SU-DHL-6 (cell line): ENCODE results near the gene DIP2C.
A peak's percentile ranks its signal among the peaks of the same experiment; 100 is the strongest.

Source experiments
- H2AFZ ChIP-seq: fragments of 200-600 bp; sonication (generic); 2 replicates; pipeline ENCODE4 v1.6.1; 2014; ENCODE audit warnings: low read depth, mild to moderate bottlenecking, moderate library complexity, mixed read lengths, antibody characterized with exemption, low read length; ENCODE audit not compliant: severe bottlenecking
- H3F3A ChIP-seq: fragments of 200-600 bp; shearing (Covaris generic); 2 replicates; pipeline ENCODE4 v1.6.0; 2016; ENCODE audit warnings: antibody characterized with exemption, mild to moderate bottlenecking; ENCODE audit not compliant: insufficient read depth
- H3K27ac ChIP-seq: fragments of 200-600 bp; sonication (generic); 2 replicates; pipeline ENCODE4 v1.5.1; 2016; ENCODE audit warnings: low read depth, mild to moderate bottlenecking, low read length, moderate library complexity, mixed read lengths
- H3K27me3 ChIP-seq: fragments of 200-600 bp; sonication (generic), shearing (Covaris generic); 2 replicates; pipeline ENCODE4 v1.6.0; 2014; ENCODE audit warnings: mild to moderate bottlenecking, low read length
- H3K36me3 ChIP-seq: fragments of 200-600 bp; sonication (generic); 2 replicates; pipeline ENCODE4 v1.6.1; 2014; ENCODE audit warnings: mild to moderate bottlenecking, low read length, mixed read lengths
- H3K4me2 ChIP-seq: fragments of 300-600, 200-600 bp; shearing (Covaris generic), sonication (generic); 2 replicates; pipeline ENCODE4 v1.6.0; 2014; ENCODE audit warnings: low read length, low read depth, mild to moderate bottlenecking; ENCODE audit not compliant: poor library complexity, severe bottlenecking
- H3K4me3 ChIP-seq: fragments of 200-600 bp; sonication (generic); 2 replicates; pipeline ENCODE4 v1.5.1; 2014; ENCODE audit warnings: antibody characterized with exemption, low read length, mild to moderate bottlenecking, mixed read lengths; ENCODE audit not compliant: insufficient read depth, poor library complexity, severe bottlenecking
- H3K79me2 ChIP-seq: fragments of 200-600 bp; sonication (generic); 2 replicates; pipeline ENCODE4 v1.6.1; 2014; ENCODE audit warnings: mild to moderate bottlenecking, low read length, moderate library complexity; ENCODE audit not compliant: insufficient read depth
- H3K9ac ChIP-seq: fragments of 200-600 bp; sonication (generic); 2 replicates; pipeline ENCODE4 v1.7.0; 2014; ENCODE audit warnings: mild to moderate bottlenecking, low read length
- H3K9me2 ChIP-seq: fragments of 200-600 bp; sonication (generic); replicated peaks from 2 replicates; pipeline ENCODE4 v1.6.1; 2014; ENCODE audit warnings: low read length; ENCODE audit not compliant: insufficient read depth
- H3K9me3 ChIP-seq: fragments of 200-600 bp; sonication (generic); 2 replicates; pipeline ENCODE4 v1.6.1; 2014; ENCODE audit warnings: low read length, mixed read lengths; ENCODE audit not compliant: insufficient read depth
- H4K20me1 ChIP-seq: fragments of 200-600 bp; sonication (generic); 2 replicates; pipeline ENCODE4 v1.6.1; 2014; ENCODE audit warnings: low read depth, mild to moderate bottlenecking, antibody characterized with exemption, low read length, moderate library complexity, mixed read lengths
- EZH2phosphoT487 ChIP-seq: fragments of 200-600 bp; sonication (generic), shearing (Covaris generic); conservative IDR thresholded peaks from 2 replicates; pipeline ENCODE4 v1.6.1; 2018; ENCODE audit warnings: mild to moderate bottlenecking, antibody characterized with exemption, low read length, moderate library complexity, mixed read lengths
- TF ChIP-seq, protein P1 (sequence below): fragments of 200-600 bp; sonication (generic); IDR thresholded peaks from one replicate; pipeline ENCODE4 v1.5.1; 2017; ENCODE audit warnings: antibody characterized with exemption, mild to moderate bottlenecking, low read length, moderate library complexity; ENCODE audit not compliant: insufficient read depth, poor library complexity, severe bottlenecking

The DIP2C gene

DNA sequence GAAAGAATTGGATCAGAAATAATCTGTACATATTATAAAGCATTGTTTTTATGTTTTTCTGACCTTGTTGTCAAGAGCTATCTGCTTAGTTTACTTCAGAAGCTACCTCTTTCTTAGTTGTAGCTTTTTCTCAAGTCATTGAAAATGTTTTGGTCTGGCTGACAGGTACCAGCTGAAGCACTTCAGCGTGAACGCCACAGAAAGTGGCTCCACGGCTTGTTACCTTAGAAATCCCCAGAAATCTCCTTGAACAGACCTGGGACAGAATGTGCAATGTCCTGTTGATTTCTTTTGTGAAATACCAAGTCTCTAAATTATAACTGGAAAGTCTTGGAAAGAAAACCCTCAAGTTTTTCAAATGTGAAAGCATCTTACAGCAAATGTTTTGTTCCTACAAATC is 457.4 kb downstream of the DIP2C start:
- H3K9me3 ChIP-seq, result no peaks in the 10 kb centered on the region
- no peaks in the 10 kb centered on the region for H3K79me2 ChIP-seq
- no peaks in the 10 kb centered on the region for H3F3A ChIP-seq
- H4K20me1 ChIP-seq, result no peaks in the 10 kb centered on the region
- H2AFZ ChIP-seq, result no peak overlapping the region
- no peaks in the 10 kb centered on the region for H3K9me2 ChIP-seq
- TF ChIP-seq, protein P1, sequence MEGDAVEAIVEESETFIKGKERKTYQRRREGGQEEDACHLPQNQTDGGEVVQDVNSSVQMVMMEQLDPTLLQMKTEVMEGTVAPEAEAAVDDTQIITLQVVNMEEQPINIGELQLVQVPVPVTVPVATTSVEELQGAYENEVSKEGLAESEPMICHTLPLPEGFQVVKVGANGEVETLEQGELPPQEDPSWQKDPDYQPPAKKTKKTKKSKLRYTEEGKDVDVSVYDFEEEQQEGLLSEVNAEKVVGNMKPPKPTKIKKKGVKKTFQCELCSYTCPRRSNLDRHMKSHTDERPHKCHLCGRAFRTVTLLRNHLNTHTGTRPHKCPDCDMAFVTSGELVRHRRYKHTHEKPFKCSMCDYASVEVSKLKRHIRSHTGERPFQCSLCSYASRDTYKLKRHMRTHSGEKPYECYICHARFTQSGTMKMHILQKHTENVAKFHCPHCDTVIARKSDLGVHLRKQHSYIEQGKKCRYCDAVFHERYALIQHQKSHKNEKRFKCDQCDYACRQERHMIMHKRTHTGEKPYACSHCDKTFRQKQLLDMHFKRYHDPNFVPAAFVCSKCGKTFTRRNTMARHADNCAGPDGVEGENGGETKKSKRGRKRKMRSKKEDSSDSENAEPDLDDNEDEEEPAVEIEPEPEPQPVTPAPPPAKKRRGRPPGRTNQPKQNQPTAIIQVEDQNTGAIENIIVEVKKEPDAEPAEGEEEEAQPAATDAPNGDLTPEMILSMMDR, result no peak
- no peak for TF ChIP-seq EZH2phosphoT487
- H3K4me2 ChIP-seq, result no peak overlapping the region
- no peak overlapping the region for H3K27ac ChIP-seq
- H3K36me3 ChIP-seq, result no peaks in the 10 kb centered on the region
- H3K4me3 ChIP-seq, result no peak overlapping the region
- no peaks in the 10 kb centered on the region for H3K27me3 ChIP-seq
- H3K9ac ChIP-seq, result no peak overlapping the region

DNA sequence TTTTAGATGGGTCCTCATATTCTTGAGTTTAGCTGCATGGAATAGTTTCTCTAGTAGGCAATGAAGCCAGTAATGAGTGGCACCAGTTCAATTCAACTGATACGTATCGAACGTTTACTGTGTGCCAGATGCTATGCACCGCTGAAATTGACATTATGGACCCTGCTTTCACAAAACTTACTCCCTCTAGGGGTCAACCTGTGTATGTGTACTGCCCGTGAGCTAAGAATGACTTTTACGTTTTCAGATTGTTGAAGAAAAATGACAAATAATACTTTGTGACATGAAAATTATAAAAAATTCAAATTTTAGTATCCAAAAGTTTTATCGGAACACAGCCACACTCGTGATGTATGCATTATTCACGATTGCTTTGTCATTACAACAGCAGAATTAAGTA is 458.7 kb downstream of the DIP2C start:
- Histone ChIP-seq H3K4me3 (no peak overlapping the region), H3K79me2 (no peaks in the 10 kb centered on the region), H3K27ac (no peak overlapping the region), H3K9me3 (no peaks in the 10 kb centered on the region), H2AFZ (no peak overlapping the region), H3K4me2 (no peak overlapping the region), H4K20me1 (no peaks in the 10 kb centered on the region), H3F3A (no peaks in the 10 kb centered on the region), H3K27me3 (no peaks in the 10 kb centered on the region), H3K9ac (no peak overlapping the region), H3K36me3 (no peaks in the 10 kb centered on the region), H3K9me2 (no peaks in the 10 kb centered on the region)
- TF ChIP-seq, protein P1, result peak; percentile 66
- no peak for TF ChIP-seq EZH2phosphoT487

DNA sequence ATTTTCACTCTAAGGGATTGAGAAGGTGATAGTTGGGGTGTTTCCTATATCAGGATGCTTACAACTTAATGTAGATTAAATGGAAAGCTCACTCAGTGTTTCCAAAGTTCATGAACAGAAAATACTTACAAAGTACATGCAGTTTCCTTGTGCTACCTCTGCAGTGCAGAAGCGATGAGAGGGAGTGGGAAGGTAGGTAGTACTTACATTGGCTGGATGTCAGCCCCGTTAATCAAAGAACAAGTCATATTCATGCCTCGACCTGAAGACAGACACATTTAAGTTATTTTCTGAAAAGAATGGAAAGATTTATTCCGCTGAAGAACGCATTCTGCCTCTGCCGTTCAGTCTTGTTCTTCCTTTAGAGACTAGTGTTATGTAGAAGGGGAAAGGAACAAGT is 461.1 kb downstream of the DIP2C start:
- H3K79me2 ChIP-seq, result no peaks in the 10 kb centered on the region
- no peak overlapping the region for H3K4me2 ChIP-seq
- TF ChIP-seq, protein P1, result no peak
- no peak for TF ChIP-seq EZH2phosphoT487
- H3K9me2 ChIP-seq, result no peaks in the 10 kb centered on the region
- no peaks in the 10 kb centered on the region for H3K36me3 ChIP-seq
- H3K4me3 ChIP-seq, result no peak overlapping the region
- H3K9ac ChIP-seq, result no peak overlapping the region
- no peaks in the 10 kb centered on the region for H3K27me3 ChIP-seq
- H4K20me1 ChIP-seq, result no peaks in the 10 kb centered on the region; the same call in 1 of the 2 replicates
- H3K9me3 ChIP-seq, result no peaks in the 10 kb centered on the region
- H3F3A ChIP-seq, result no peaks in the 10 kb centered on the region
- H3K27ac ChIP-seq, result no peak overlapping the region
- no peak overlapping the region for H2AFZ ChIP-seq

DNA sequence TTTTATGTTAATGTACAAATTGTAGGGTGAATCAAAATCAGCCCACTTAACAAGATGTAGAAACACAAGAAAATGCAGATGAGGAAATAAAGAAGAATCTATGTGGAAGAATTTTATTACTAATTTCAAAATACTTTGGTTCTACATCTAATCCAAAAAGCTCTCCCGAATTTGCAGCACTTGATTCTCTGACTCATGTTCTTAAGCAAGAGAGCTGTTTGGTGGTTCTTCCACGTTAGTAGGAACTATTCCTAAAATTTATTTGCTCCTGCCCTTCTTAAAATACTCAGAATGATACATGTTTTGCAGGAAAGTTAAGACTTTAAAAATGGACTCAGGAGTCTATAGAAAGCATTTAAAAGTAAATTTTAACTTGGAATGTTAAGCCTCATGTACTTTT is 462.5 kb downstream of the DIP2C start:
- no peak overlapping the region for H3K27ac ChIP-seq
- H3K36me3 ChIP-seq, result no peaks in the 10 kb centered on the region
- no peaks in the 10 kb centered on the region for H3K9me3 ChIP-seq
- no peaks in the 10 kb centered on the region; the same call in 1 of the 2 replicates for H4K20me1 ChIP-seq
- no peak for TF ChIP-seq EZH2phosphoT487
- TF ChIP-seq, protein P1, result no peak
- no peak overlapping the region for H2AFZ ChIP-seq
- no peaks in the 10 kb centered on the region for H3K79me2 ChIP-seq
- no peaks in the 10 kb centered on the region for H3K9me2 ChIP-seq
- H3K4me3 ChIP-seq, result no peak overlapping the region
- no peaks in the 10 kb centered on the region for H3K27me3 ChIP-seq
- H3F3A ChIP-seq, result no peaks in the 10 kb centered on the region
- no peak overlapping the region for H3K9ac ChIP-seq
- no peak overlapping the region for H3K4me2 ChIP-seq
